T-helper 9 cell (primary cell): Measurements from ENCODE around the gene XXYLT1.
"Not testable (repeated sequence)": the region's sequence is repeated elsewhere in the genome, so short reads cannot be mapped to it uniquely, and the experiment has no call there.

ENCODE experiments used
- DNase-seq: peaks from one replicate; pipeline ENCODE4 v3.0.0-alpha.2; 2020

Gene XXYLT1

DNA sequence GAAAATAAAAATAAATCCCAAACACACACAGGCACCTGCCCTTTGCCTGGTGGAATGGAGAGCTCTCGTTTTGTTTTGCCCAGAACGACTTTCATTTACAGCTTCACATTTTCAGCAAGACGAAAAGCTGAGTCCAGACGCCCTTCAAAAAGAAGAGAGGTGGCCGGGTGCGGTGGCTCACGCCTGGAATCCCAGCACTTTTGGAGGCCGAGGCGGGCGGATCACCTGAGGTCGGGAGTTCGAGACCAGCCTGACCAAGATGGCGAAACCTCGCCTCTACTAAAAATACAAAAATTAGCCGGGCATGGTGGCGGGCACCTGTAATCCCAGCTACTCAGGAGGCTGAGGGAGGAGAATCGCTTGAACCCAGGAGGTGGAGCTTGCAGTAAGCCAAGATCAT, 163.9 kb downstream of the XXYLT1 start:
- DNase-seq, result not testable (repeated sequence)

DNA sequence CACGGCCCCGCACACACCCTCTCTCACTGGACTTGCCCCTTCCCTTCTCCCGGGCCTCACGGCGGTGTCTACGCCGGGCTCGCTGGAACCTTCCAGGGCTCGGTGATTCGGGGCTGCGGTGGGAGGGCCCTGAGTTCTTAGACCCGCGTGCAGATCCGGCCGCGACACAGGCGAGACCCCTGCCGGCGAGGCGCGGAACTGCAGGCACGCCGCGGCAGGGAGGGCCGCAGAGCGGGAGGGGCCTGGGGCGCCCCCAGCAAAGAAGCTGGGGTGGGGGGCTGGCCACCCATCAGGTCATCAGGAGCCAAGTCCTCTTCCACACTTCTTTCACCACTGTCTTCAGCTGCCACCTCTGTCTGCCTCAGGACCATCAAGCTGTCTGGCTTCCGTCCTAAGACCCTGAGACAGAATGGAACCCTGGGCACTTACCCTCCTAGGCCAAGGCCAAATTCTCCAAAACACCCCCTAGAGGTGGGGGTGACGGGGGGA, 164.5 kb downstream of the XXYLT1 start:
- DNase-seq, result peak; percentile 63

DNA sequence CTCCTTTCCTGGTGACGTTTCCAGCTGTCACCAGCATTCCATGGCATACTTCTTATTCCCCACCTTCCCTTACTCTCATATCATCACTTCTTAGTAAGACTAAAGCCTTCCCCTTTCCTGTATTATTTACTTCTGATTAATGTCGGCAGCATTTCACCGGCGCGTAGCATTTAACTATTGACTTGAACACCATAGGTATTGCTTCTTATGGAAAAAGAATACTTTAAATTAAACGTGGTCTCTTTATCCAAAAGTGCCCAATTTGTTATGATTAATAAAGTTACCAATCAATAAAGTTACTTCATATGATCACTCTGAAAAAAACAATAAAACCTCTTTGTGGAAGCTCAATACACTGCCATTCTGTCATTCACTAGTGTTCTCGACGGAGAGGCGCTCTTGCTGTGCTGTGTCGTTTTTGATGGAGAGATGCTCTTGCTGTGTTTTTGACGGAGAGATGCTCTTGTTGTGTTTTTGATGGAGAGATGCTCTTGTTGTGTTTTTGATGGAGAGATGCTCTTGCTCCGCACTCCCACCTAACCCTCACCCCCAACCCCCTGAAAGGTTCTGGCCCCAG, 165.0 kb downstream of the XXYLT1 start:
- no peak for DNase-seq

DNA sequence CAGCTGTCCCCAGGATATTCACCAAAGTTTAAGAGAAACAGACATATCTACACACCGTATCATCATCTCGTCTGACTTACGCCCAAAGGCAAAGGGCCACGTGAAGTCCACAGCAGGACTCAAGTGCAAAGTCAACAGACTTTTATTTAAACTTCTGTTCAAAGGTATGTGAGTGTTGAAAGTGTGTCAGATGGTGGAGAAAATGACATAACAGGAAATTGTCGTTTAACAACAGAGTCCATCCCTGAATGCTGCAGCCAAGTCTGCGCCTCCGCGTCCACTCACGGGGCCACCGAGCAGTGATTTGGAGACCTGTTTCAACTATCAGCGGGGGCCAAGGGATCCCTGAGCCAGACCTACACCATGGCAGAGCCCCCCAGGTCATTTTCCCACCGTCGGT, 165.6 kb downstream of the XXYLT1 start:
- no peak for DNase-seq

DNA sequence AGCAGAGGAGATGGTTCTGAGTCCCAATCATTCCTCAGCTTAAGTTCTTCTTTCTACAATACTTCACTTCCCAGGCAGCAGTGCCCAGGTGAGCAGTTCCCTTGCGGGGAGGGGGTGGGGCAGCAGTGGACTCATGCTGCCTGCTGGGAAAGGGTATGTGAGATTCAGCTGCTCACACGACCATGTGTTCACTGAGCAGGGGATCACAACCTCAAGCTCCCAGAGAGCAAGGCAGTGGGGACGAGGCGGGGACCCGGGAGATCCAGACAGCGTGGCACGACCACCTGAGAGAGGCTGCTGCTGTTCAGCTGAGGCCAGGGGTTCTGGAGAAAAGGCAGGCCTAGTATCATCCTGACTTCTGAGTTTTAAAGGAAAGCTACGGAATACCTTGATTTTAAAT, 166.6 kb downstream of the XXYLT1 start:
- no peak for DNase-seq

DNA sequence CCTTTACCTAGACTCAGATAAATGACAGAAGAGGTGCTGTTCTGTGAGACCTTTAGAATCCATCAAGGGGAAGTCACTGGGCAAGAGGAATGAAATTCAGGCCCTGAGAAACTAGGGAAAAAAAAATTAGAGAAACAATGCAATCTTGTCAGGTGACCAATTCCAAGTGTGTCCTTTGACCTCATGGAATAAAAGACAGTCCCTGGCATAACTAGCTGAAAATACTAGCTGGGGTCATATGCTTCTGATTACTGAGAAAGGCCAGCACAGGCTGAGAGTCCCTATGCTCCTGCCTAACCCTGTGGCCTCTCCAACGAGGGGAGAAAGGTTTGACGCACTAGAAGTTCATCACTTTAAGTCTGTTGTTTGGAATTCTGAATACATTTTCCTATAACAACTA, 167.3 kb downstream of the XXYLT1 start:
- no peak for DNase-seq

DNA sequence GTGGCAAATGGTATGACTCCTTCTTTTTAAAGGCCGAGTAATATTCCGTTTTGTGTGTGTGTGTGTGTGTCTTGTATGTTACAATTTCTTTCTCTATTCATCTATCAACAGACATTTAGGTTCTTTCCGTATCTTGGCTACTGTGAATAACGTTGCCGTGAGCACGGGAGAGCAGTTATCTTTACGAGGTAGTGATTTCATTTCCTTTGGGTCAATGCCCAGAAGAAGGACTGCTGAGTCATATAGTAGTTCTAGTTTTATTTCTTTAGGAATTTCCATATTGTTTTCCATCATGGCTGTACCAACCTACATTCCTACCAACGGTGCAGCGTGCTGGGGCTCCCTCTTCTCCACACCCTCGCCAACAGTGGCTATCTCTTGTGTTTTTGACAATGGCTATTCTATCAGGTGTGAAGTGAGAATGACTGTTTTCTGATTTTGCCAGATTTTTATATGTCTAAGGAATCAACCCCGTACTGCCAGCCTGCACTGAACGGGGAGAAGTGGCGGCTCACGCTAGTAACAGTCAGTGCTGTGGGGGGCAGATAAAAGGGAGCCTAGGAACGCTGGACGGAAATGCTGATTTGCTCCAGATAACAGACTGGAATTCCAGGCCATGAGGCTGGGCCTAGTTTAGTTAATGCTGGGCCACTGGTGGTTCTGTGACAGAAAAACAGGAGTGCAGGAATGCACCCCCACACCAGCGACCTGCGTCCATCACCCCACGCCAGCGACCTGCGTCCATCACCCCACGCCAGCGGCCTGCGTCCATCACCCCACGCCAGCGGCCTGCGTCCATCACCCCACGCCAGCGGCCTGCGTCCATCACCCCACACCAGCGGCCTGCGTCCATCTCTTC, 168.1 kb downstream of the XXYLT1 start:
- no peak for DNase-seq

DNA sequence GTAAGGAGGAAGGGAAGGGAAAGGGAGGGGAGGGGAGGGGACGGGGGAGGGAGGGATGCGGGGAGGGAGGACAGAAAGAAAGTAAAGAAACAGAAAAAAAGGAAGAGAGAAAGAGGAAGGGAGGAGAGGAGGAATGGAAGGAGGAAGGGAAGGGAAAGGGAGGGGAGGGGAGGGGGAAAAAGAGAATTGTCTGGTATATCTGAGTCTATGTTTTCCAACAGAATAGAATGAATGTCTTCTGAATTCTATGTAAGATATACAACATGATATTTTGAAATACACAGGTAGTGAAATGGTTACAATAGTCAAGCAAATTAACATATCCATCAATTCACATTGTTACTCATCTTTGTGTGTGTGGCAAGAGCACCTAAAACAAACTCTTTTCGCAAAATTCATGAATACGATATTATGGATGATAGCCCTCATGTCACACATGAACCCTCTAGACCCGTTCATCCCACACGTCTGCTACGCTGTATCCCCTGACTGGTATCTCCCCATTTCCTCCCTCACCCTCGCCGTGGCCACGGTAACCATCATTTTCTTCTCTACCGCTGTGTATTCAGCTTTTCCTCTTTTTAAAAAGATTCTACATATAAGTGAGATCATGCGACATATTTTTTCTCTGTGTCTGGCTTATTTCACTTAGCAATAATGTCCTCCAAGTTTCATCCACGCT, 168.9 kb downstream of the XXYLT1 start:
- DNase-seq, result no peak

DNA sequence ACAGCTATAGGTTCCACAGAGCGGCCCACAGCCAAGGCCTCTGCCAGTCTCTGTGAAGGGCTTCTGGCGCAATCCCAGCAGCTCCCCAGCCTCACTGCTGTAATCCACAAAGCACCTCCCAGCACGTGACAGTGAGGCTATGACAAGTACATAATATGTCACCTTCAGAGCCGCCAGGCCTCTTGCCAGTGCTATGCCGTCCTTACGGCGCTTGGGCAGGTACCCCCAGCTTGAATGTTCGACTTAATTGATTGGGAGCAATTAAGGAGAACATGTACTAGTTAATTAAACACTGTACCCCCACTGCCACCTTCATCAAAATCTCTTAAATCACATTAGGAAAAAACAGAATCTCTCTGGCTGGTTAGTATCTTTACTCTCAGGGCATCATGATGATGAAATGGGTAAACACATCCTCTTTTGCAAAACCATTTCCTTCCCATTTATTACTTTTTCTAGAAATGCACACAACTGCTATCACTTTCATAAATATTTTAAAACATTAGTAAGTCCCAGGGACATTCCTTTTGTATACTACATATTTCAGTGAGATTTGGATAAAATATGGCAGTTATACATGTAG, 169.9 kb downstream of the XXYLT1 start:
- no peak for DNase-seq

DNA sequence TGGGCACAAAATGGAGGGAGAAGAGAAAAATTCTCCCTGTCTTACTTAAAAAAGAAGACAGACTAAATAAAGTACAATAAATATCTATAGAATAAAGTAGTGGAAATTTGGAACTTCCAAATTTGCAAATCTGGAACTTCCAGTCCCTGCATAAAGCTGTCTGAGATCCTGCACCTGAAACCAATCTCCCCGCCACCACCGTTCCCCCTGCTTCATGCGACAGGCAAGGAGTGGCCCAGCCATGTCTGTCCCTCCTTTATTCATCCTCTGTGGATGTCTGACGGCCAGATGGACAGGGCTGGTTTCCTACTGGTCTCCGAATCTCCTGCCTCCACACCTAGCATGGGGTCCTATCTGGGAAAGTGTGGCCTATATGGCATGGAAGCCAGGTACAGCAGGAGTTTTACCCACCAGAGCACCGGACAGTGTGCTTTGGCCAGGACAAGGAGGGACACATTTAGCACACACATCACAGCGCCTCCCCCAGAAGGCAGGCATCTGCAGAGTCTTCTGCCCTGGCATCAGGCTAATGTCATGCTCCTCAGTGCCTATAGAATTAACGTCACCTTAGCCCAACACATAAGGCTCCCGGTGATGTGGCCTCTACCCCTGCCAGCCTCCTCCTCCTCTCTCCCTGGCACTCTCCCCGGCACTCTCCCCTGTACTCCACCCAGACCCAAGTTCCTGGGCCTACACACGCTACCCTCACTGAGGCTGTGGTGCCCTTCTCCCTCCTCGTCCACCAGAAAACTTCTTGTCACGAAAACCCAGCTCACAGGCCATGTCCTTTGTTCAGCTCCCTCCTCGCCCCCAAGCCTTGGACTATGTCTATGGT, 170.8 kb downstream of the XXYLT1 start:
- no peak for DNase-seq

DNA sequence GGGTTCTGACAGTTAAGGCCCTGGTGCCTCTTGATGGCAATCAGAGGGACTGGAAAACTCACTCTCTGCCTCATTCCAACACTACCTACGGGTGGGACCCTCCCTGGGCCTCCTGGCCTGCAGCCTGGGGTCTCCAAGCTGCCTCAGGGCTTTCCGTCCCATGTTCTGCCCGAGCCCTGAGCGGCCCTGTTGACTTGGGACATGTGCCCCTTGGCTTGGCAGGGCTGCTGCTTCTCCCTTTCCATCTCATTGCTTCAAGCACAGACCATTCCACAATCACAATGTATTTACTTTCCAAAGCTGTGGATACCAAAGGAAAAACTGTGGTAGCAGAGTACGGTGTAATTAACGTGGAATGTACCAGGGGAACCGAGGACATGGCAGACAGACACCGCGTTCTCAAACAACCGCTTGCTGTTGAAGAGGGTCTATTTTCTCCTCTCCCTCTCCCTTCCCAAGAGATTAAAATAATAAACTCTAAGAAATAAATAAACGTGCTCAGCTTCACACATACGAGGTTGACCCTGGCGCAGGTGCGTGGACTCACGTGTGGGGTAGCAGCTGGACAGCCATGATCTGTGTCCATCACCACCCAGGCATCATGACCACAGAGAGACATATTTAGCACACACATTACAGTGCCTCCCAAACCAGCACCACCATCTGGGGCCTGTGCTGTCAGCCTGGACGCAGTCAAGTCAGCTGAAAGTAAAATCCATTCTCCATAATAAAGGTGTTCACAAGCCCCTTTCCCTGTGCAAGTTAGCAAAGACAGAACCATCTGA, 172.0 kb downstream of the XXYLT1 start:
- no peak for DNase-seq

DNA sequence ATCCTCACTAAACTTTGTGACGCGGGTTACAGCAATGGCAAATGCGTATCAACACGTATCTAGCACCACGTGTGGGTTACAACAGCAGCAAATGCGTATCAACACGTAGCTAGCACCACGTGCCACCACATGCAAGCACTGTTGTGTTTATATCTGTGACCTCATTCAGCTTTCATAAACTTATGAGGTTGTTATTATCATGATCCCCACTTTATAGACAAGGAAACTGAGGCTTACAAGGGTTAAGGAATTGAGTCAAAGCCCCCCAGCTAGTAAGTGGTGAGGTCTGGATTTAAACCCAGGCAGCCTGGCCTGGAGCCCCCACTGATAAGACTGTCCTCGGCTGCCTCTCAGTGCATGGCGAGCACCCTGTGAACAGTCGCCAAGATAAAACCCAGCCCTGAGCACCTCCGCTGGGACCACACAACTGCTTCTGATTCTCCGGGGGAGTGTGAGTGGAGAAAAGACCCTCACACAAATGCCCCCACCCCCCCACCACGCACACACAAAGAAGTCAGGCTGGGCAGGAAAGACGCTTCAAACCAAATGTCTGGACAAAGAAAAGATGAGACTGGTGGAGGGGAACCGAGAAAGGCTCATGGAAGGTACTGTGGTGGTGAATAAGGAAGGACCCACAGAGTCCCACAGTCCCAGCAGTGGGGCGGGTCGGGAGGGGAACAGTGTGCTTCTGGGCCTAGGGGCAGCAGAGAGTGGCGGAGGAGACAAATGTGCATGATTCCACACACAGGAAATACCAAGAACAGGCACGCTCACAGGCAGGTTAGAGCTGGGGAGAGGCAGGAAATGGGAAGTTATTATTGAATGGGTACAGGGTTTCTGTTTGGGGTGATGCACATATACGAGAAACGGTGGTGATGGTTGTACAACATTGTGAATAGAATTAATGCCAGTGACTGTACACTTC, 173.4 kb downstream of the XXYLT1 start:
- no peak for DNase-seq

DNA sequence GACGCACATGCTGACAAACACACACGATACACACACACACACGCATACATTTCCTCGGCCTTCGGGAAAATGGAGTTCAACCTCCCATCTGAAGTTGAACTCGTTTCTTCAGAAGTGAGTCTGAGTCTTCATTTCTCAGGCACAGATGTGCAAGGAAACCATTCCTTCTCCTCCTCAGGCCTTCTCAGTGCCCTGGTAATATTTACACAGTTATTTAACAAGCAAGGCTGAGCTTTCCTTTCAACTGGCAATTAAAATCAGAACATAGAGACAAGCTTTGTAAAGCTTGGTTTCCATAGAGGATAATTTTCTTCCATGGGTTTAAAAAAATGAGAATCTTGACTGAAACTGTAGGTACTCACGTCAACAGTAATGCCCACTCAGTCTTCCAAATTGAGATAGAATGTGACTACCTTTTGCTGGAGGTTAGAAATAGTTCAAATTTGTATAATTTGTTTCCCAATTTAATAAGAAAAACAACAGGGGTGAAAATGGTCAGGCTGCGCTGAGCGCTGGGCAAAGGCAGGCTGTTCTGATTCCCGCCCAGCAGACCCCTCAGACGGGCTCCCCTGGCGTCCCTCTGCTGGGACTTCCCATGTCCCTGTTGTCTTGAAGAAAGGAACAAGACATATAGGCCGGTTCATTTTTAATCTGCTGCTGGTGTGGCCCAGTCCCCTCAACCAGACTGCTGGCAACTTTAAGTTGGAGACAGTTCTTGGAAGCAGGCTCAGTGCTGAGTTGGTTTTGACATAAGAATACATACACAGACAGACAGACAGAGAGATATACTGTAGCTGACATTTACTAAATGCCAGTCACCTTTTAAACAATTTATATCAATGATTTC, 174.3 kb downstream of the XXYLT1 start:
- no peak for DNase-seq

DNA sequence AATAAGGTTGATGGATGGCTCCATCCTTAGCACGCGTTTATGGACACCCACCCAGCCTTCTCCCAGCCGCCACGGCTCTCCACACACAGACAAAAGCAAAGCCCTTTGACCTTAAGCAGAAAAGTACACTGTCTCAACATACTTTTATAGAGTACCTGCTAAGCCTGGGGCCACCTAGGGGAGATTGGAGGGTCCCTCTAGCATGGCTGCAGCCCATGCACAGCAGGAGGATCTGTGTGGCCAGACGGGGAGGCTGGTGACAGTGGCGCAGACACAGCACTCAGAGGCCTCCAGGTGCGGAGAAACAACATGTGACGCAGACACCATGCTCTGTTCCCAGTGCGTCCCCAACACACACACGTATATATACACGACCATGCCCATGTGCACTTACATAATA, 174.9 kb downstream of the XXYLT1 start:
- DNase-seq, result no peak

DNA sequence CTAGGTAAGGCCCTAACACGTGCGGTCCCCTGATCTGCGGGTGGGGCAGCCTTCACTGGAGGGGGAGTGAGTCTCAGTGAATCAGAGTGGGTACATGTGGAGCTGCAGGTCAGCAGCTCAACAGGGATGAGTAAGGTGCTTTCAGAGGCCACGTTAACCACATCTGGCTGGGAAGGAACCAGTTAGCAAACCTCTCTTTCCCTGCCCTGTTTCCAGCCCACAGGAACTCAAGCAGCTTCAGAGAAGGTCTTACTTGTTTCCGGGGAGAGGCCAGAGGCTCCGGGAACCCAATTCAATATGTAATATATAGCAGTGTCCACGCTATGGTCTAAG, 175.3 kb downstream of the XXYLT1 start:
- DNase-seq, result no peak

DNA sequence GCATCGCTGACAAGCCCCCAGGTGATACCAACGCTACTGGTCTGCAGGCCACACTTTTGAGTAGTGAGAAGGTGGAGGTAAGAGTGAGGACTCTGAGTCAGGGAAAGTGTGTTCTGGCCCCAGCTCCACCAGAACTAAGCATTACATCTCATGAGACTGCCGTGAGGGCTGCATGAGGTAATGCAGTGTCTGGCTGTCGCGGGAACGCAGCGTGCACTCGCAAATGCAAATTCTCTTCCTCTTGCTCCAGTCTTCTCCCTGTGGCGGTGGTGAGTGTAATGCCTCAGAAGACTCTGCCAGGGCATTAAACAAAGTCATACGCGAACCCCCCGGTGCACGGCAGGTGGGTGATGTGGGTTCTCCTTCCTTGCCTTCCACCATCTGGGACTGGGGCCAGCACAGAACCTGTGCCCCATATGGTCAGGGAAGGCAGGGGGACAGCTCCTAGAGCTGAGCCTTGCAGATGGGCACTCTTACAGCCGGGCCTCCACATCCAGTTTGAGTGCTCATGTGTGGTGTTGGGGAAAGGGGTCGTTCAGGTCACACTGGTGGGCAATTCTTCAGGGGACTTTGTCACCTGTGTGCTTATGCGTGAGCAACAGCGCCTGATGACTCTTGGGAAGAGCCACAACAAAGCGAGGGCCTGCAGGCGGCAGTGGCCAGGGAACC, 175.8 kb downstream of the XXYLT1 start:
- no peak for DNase-seq

DNA sequence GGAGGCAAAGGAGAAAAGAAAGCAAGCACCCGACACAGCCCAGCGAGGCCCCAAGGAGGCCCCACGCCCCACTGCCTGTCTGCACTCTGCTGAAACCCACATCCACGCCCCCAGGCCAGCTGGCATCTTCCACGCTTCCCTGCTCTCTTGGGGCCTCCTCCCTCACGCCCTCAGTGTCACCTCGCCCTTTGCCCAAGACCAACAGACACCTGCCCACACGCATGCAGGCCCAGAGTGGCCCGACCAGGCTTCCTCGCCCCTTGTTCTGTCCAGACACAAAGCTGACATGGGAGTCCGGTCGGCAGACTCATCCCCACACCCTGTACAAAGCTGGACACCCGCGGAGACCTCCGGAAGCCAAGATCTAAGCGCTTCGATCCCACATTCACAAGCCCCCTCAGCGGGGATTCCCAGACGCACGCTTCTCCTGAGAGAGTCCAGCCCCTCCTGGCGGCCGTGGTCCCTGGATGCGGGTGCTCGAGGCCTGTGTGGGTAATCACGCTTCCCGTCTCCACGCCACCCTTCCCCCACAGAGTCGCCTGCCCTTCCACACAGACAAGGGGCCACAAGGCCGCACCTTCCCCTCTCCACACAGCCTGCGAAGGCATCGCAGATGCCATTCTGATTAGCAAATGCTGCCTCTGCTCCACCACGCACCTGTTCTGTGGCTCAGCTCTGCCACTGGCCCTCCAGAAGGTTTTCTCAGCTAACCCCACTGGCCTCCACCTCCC, 176.6 kb downstream of the XXYLT1 start:
- DNase-seq, result no peak

DNA sequence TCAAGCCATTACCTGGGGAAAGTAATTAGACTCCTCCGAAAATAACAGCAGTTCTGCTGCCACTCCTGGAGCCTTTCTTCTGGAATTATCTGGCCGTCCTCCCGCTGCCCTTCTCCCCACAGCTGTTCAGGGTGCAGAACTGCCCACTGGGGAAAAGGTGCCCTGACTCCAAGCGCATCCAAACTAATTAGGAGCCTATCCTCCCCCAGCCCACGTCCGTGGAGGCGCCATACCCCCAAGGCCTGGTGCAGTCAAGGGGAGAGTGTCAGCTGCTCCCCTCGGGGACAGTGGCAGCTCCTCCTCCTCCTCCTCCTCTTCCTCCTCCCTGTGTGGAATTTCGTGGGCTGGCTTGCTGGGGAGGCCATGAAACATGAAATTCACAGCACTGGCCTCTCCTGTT, 177.2 kb downstream of the XXYLT1 start:
- DNase-seq, result no peak
